ENCODE measurements around the gene PUS7. TPM values are rescaled to one million over a fixed set of nuclear protein-coding genes. Genes with fewer than 3 reads are reported as not detected.

PUS7 gene
- total and polyA plus RNA-seq, 2 of the 8 experiments (the other 6 are each of a cell fraction or from before 2014, with no cell fraction given) = 18.9 to 65.2 TPM

- TF ChIP-seq, protein P1, sequence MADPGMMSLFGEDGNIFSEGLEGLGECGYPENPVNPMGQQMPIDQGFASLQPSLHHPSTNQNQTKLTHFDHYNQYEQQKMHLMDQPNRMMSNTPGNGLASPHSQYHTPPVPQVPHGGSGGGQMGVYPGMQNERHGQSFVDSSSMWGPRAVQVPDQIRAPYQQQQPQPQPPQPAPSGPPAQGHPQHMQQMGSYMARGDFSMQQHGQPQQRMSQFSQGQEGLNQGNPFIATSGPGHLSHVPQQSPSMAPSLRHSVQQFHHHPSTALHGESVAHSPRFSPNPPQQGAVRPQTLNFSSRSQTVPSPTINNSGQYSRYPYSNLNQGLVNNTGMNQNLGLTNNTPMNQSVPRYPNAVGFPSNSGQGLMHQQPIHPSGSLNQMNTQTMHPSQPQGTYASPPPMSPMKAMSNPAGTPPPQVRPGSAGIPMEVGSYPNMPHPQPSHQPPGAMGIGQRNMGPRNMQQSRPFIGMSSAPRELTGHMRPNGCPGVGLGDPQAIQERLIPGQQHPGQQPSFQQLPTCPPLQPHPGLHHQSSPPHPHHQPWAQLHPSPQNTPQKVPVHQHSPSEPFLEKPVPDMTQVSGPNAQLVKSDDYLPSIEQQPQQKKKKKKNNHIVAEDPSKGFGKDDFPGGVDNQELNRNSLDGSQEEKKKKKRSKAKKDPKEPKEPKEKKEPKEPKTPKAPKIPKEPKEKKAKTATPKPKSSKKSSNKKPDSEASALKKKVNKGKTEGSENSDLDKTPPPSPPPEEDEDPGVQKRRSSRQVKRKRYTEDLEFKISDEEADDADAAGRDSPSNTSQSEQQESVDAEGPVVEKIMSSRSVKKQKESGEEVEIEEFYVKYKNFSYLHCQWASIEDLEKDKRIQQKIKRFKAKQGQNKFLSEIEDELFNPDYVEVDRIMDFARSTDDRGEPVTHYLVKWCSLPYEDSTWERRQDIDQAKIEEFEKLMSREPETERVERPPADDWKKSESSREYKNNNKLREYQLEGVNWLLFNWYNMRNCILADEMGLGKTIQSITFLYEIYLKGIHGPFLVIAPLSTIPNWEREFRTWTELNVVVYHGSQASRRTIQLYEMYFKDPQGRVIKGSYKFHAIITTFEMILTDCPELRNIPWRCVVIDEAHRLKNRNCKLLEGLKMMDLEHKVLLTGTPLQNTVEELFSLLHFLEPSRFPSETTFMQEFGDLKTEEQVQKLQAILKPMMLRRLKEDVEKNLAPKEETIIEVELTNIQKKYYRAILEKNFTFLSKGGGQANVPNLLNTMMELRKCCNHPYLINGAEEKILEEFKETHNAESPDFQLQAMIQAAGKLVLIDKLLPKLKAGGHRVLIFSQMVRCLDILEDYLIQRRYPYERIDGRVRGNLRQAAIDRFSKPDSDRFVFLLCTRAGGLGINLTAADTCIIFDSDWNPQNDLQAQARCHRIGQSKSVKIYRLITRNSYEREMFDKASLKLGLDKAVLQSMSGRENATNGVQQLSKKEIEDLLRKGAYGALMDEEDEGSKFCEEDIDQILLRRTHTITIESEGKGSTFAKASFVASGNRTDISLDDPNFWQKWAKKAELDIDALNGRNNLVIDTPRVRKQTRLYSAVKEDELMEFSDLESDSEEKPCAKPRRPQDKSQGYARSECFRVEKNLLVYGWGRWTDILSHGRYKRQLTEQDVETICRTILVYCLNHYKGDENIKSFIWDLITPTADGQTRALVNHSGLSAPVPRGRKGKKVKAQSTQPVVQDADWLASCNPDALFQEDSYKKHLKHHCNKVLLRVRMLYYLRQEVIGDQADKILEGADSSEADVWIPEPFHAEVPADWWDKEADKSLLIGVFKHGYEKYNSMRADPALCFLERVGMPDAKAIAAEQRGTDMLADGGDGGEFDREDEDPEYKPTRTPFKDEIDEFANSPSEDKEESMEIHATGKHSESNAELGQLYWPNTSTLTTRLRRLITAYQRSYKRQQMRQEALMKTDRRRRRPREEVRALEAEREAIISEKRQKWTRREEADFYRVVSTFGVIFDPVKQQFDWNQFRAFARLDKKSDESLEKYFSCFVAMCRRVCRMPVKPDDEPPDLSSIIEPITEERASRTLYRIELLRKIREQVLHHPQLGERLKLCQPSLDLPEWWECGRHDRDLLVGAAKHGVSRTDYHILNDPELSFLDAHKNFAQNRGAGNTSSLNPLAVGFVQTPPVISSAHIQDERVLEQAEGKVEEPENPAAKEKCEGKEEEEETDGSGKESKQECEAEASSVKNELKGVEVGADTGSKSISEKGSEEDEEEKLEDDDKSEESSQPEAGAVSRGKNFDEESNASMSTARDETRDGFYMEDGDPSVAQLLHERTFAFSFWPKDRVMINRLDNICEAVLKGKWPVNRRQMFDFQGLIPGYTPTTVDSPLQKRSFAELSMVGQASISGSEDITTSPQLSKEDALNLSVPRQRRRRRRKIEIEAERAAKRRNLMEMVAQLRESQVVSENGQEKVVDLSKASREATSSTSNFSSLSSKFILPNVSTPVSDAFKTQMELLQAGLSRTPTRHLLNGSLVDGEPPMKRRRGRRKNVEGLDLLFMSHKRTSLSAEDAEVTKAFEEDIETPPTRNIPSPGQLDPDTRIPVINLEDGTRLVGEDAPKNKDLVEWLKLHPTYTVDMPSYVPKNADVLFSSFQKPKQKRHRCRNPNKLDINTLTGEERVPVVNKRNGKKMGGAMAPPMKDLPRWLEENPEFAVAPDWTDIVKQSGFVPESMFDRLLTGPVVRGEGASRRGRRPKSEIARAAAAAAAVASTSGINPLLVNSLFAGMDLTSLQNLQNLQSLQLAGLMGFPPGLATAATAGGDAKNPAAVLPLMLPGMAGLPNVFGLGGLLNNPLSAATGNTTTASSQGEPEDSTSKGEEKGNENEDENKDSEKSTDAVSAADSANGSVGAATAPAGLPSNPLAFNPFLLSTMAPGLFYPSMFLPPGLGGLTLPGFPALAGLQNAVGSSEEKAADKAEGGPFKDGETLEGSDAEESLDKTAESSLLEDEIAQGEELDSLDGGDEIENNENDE (IDR thresholded peaks at IDR 0.05; ENCODE audit: insufficient replicate concordance, low read length) = no peak
- TF ChIP-seq, protein P2, sequence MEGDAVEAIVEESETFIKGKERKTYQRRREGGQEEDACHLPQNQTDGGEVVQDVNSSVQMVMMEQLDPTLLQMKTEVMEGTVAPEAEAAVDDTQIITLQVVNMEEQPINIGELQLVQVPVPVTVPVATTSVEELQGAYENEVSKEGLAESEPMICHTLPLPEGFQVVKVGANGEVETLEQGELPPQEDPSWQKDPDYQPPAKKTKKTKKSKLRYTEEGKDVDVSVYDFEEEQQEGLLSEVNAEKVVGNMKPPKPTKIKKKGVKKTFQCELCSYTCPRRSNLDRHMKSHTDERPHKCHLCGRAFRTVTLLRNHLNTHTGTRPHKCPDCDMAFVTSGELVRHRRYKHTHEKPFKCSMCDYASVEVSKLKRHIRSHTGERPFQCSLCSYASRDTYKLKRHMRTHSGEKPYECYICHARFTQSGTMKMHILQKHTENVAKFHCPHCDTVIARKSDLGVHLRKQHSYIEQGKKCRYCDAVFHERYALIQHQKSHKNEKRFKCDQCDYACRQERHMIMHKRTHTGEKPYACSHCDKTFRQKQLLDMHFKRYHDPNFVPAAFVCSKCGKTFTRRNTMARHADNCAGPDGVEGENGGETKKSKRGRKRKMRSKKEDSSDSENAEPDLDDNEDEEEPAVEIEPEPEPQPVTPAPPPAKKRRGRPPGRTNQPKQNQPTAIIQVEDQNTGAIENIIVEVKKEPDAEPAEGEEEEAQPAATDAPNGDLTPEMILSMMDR (IDR thresholded peaks at IDR 0.05; ENCODE audit: control extremely low read depth in 1 of 3, insufficient read depth in 1 of 3, low read depth in 1 of 3, low read length in 3 of 3) = no peak
- TF ChIP-seq CHD2 (IDR thresholded peaks at IDR 0.05; ENCODE audit: low read length) (no peak), CEBPB (IDR thresholded peaks at IDR 0.05; ENCODE audit: low read depth, low read length) (no peak)
- TF ChIP-seq, protein P3, sequence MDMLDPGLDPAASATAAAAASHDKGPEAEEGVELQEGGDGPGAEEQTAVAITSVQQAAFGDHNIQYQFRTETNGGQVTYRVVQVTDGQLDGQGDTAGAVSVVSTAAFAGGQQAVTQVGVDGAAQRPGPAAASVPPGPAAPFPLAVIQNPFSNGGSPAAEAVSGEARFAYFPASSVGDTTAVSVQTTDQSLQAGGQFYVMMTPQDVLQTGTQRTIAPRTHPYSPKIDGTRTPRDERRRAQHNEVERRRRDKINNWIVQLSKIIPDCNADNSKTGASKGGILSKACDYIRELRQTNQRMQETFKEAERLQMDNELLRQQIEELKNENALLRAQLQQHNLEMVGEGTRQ (IDR thresholded peaks at IDR 0.05; ENCODE audit: low read length) = no peak
Measured at GRCh38 chr7:105477908-105478307, 44.2 kb downstream of the PUS7 start (continued).
